Naive thymus-derived CD4-positive, alpha-beta T cell (primary cell): ENCODE results near the gene ADGRL2. TPM values are rescaled to one million over a fixed set of nuclear protein-coding genes. Genes with fewer than 3 reads are reported as not detected.

Experiments used
- ATAC-seq: fragments of 150-1000 bp; cut with Tn5 transposase; 2 replicates; pipeline ENCODE4 v1.10.0; 2021; ENCODE audit warnings: mild to moderate bottlenecking, moderate library complexity
- CTCF ChIA-PET: fragments of 350-600 bp; sonication (Branson Sonifier 250); formaldehyde crosslinking; loops from one replicate; lab custom pipeline; 2021; ENCODE audit warnings: antibody characterized with exemption; lab: Charles Lee
- POLR2A ChIA-PET: fragments of 350-600 bp; sonication (Branson Sonifier 250); formaldehyde crosslinking; loops from one replicate; lab custom pipeline; 2021; ENCODE audit warnings: antibody characterized with exemption, inconsistent platforms; lab: Charles Lee
- DNase-seq, 9 donors: peaks; one replicate each; pipeline versions ENCODE4 v3.0.0 to v3.0.0-alpha.2; 2020 to 2022; ENCODE audit warnings: mixed read lengths in 1 of 9
- H3K27ac ChIP-seq: one replicate; pipeline ENCODE4 v1.7.0; 2013; ENCODE audit warnings: mild to moderate bottlenecking, low read depth, low read length, moderate library complexity
- H3K27me3 ChIP-seq, 2 donors: one replicate each; pipeline ENCODE4 v1.7.0; 2013; ENCODE audit warnings: low read length in 2 of 2, mild to moderate bottlenecking in 2 of 2, moderate library complexity in 2 of 2; ENCODE audit not compliant: control insufficient read depth in 2 of 2, insufficient read depth in 2 of 2
- H3K36me3 ChIP-seq, 3 experiments: 1 replicate in 2 of 3; 2 replicates in 1 of 3; pipeline ENCODE4 v1.7.0; 2013; ENCODE audit warnings: low read length in 3 of 3, mild to moderate bottlenecking in 3 of 3, moderate library complexity in 1 of 3; ENCODE audit not compliant: insufficient read depth in 3 of 3, control insufficient read depth in 2 of 3
- H3K4me1 ChIP-seq, 2 donors: one replicate each; pipeline ENCODE4 v1.7.0; 2013; ENCODE audit warnings: low read length in 2 of 2, mild to moderate bottlenecking in 2 of 2, moderate library complexity in 1 of 2; ENCODE audit not compliant: control insufficient read depth in 2 of 2, insufficient read depth in 2 of 2
- H3K4me3 ChIP-seq: 2 replicates; pipeline ENCODE4 v1.7.0; 2013; ENCODE audit warnings: mild to moderate bottlenecking, low read length
- H3K9me3 ChIP-seq, 3 experiments: 1 replicate in 2 of 3; 2 replicates in 1 of 3; pipeline ENCODE4 v1.7.0; 2013; ENCODE audit warnings: low read length in 3 of 3; ENCODE audit not compliant: control insufficient read depth in 2 of 3
- H3K27ac Mint-ChIP-seq, 9 donors: one replicate each; pipeline ENCODE4 v1.8.0; 2020 to 2022; ENCODE audit warnings: mixed read lengths in 9 of 9, mild to moderate bottlenecking in 8 of 9, moderate library complexity in 5 of 9, inconsistent platforms in 2 of 9
- H3K27me3 Mint-ChIP-seq, 5 donors: one replicate each; pipeline ENCODE4 v1.8.0; 2021 to 2022; ENCODE audit warnings: mixed read lengths in 5 of 5, mild to moderate bottlenecking in 1 of 5
- H3K36me3 Mint-ChIP-seq, 5 donors: one replicate each; pipeline ENCODE4 v1.8.0; 2020 to 2022; ENCODE audit warnings: mixed read lengths in 5 of 5, mild to moderate bottlenecking in 3 of 5, inconsistent platforms in 1 of 5
- H3K4me1 Mint-ChIP-seq, 7 donors: one replicate each; pipeline ENCODE4 v1.8.0; 2020 to 2022; ENCODE audit warnings: mixed read lengths in 7 of 7, mild to moderate bottlenecking in 3 of 7, inconsistent platforms in 1 of 7
- H3K4me3 Mint-ChIP-seq, 10 donors: one replicate each; pipeline ENCODE4 v1.8.0; 2020 to 2022; ENCODE audit warnings: mild to moderate bottlenecking in 10 of 10, mixed read lengths in 10 of 10, moderate library complexity in 6 of 10, inconsistent platforms in 2 of 10
- H3K9me3 Mint-ChIP-seq, 11 donors: one replicate each; pipeline ENCODE4 v1.8.0; 2020 to 2022; ENCODE audit warnings: mixed read lengths in 11 of 11, mild to moderate bottlenecking in 4 of 11, inconsistent platforms in 1 of 11, moderate library complexity in 1 of 11
- intact Hi-C, 2 donors: fragments of 100-400 bp; cut with micrococcal nuclease; formaldehyde crosslinking; loops; one replicate each; pipeline ENCODE4 v1.15.1; 2023
- polyA plus RNA-seq, 2 donors: library from polyadenylated mRNA; unstranded; fragments of 300-500 nt; fragmentation: Illumina TruSeq; gene quantifications; one replicate each; pipeline ENCODE4 v1.2.3, GENCODE V29; 2021
- total RNA-seq, 6 experiments: library from RNA in 5 of 6; stranded (reverse) in 5 of 6; gene quantifications; 1 replicate in 5 of 6; 2 replicates in 1 of 6; pipeline ENCODE4 v1.2.3 and lab custom pipeline; 2021 to 2026

The ADGRL2 gene
- total and polyA plus RNA-seq, 7 experiments from 2014 or later = not detected

- no peaks in the 10 kb centered on the region for H3K9me3 ChIP-seq
- no peak overlapping the region for H3K4me3 ChIP-seq
- no peak overlapping the region for H3K27ac ChIP-seq
- intact Hi-C loops = no loop called here
- Mint-ChIP-seq H3K4me1 (no peaks in the 10 kb centered on the region), H3K27me3 (no peaks in the 10 kb centered on the region), H3K9me3 (peaks cover 0 to 5% (median 0%) of the 10 kb centered on the region in 11 donors), H3K4me3 (no peak overlapping the region), H3K27ac (no peak overlapping the region), H3K36me3 (no peaks in the 10 kb centered on the region)
- ChIA-PET CTCF (no interaction called here), POLR2A (no interaction called here)
- no peaks in the 10 kb centered on the region for H3K36me3 ChIP-seq
- no peaks in the 10 kb centered on the region for H3K27me3 ChIP-seq
- H3K4me1 ChIP-seq = no peaks in the 10 kb centered on the region
- no peak for ATAC-seq
- no peak for DNase-seq
Measured at GRCh38 chr1:81887421-81888144, 86.8 kb downstream of the ADGRL2 start.

- Mint-ChIP-seq H3K27ac (no peak overlapping the region), H3K36me3 (no peaks in the 10 kb centered on the region), H3K9me3 (peaks cover 0 to 5% (median 0%) of the 10 kb centered on the region in 11 donors), H3K27me3 (no peaks in the 10 kb centered on the region), H3K4me3 (no peak overlapping the region), H3K4me1 (no peaks in the 10 kb centered on the region)
- ATAC-seq (no peak), DNase-seq (no peak)
- no peaks in the 10 kb centered on the region for H3K4me1 ChIP-seq
- no peak overlapping the region for H3K27ac ChIP-seq
- intact Hi-C loops = no loop called here
- ChIA-PET CTCF (no interaction called here), POLR2A (no interaction called here)
- no peaks in the 10 kb centered on the region for H3K36me3 ChIP-seq
- no peaks in the 10 kb centered on the region for H3K9me3 ChIP-seq
- H3K4me3 ChIP-seq = no peak overlapping the region
- H3K27me3 ChIP-seq = no peaks in the 10 kb centered on the region
Measured at GRCh38 chr1:81889166-81889565, 88.4 kb downstream of the ADGRL2 start.

GRCh38 chr1:81894867-81895266, 94.1 kb downstream of the ADGRL2 start:
- Mint-ChIP-seq H3K27ac (no peak overlapping the region), H3K4me1 (no peaks in the 10 kb centered on the region), H3K36me3 (no peaks in the 10 kb centered on the region), H3K4me3 (no peak overlapping the region), H3K27me3 (no peaks in the 10 kb centered on the region), H3K9me3 (peaks cover 0 to 2% (median 0%) of the 10 kb centered on the region in 11 donors)
- Histone ChIP-seq H3K27ac (no peak overlapping the region), H3K9me3 (no peaks in the 10 kb centered on the region), H3K4me3 (no peak overlapping the region), H3K36me3 (no peaks in the 10 kb centered on the region), H3K27me3 (no peaks in the 10 kb centered on the region), H3K4me1 (no peaks in the 10 kb centered on the region)
- intact Hi-C loops = no loop called here
- ATAC-seq = no peak
- no peak for DNase-seq
- POLR2A ChIA-PET = no interaction called here
- CTCF ChIA-PET = no interaction called here

- Mint-ChIP-seq H3K27me3 (no peaks in the 10 kb centered on the region), H3K4me1 (no peaks in the 10 kb centered on the region), H3K27ac (no peak overlapping the region), H3K4me3 (no peak overlapping the region), H3K36me3 (no peaks in the 10 kb centered on the region), H3K9me3 (peaks cover 0 to 1% (median 0%) of the 10 kb centered on the region in 11 donors)
- Histone ChIP-seq H3K4me3 (no peak overlapping the region), H3K27me3 (no peaks in the 10 kb centered on the region), H3K27ac (no peak overlapping the region), H3K4me1 (no peaks in the 10 kb centered on the region), H3K36me3 (no peaks in the 10 kb centered on the region), H3K9me3 (no peaks in the 10 kb centered on the region)
- CTCF ChIA-PET = no interaction called here
- intact Hi-C loops = no loop called here
- POLR2A ChIA-PET = no interaction called here
- ATAC-seq (no peak), DNase-seq (no peak)
Measured at GRCh38 chr1:81899214-81899821, 98.6 kb downstream of the ADGRL2 start.

GRCh38 chr1:81907575-81907974, 106.8 kb downstream of the ADGRL2 start:
- CTCF ChIA-PET = no interaction called here
- Mint-ChIP-seq H3K9me3 (peaks cover 0 to 6% (median 0%) of the 10 kb centered on the region in 11 donors), H3K4me1 (no peaks in the 10 kb centered on the region)

GRCh38 chr1:81912383-81912782, 111.6 kb downstream of the ADGRL2 start:
- H3K4me3 Mint-ChIP-seq = no peak overlapping the region
- peaks cover 0 to 6% (median 0%) of the 10 kb centered on the region in 11 donors for H3K9me3 Mint-ChIP-seq
- H3K36me3 Mint-ChIP-seq = no peaks in the 10 kb centered on the region
- Histone ChIP-seq H3K4me3 (no peak overlapping the region), H3K27me3 (no peaks in the 10 kb centered on the region), H3K36me3 (no peaks in the 10 kb centered on the region), H3K9me3 (no peaks in the 10 kb centered on the region), H3K27ac (no peak overlapping the region), H3K4me1 (no peaks in the 10 kb centered on the region)
- no peaks in the 10 kb centered on the region for H3K4me1 Mint-ChIP-seq
- H3K27ac Mint-ChIP-seq = no peak overlapping the region
- ATAC-seq = no peak
- DNase-seq = no peak
- H3K27me3 Mint-ChIP-seq = no peaks in the 10 kb centered on the region
- ChIA-PET POLR2A (no interaction called here), CTCF (no interaction called here)
- intact Hi-C loops = no loop called here

More at GRCh38 chr1:81907575-81907974, 106.8 kb downstream of the ADGRL2 start:
- POLR2A ChIA-PET = no interaction called here
- Histone ChIP-seq H3K36me3 (no peaks in the 10 kb centered on the region), H3K27ac (no peak overlapping the region), H3K4me1 (no peaks in the 10 kb centered on the region), H3K4me3 (no peak overlapping the region), H3K9me3 (no peaks in the 10 kb centered on the region), H3K27me3 (no peaks in the 10 kb centered on the region)
- H3K27ac Mint-ChIP-seq = no peak overlapping the region
- no peak for DNase-seq
- no peaks in the 10 kb centered on the region for H3K27me3 Mint-ChIP-seq
- no peak for ATAC-seq
- no peak overlapping the region for H3K4me3 Mint-ChIP-seq
- no peaks in the 10 kb centered on the region for H3K36me3 Mint-ChIP-seq
- intact Hi-C loops = no loop called here

- Histone ChIP-seq H3K4me1 (no peaks in the 10 kb centered on the region), H3K9me3 (no peaks in the 10 kb centered on the region), H3K4me3 (no peak overlapping the region), H3K36me3 (no peaks in the 10 kb centered on the region), H3K27me3 (no peaks in the 10 kb centered on the region), H3K27ac (no peak overlapping the region)
- DNase-seq = no peak
- Mint-ChIP-seq H3K27me3 (no peaks in the 10 kb centered on the region), H3K36me3 (no peaks in the 10 kb centered on the region), H3K4me1 (no peaks in the 10 kb centered on the region), H3K4me3 (no peak overlapping the region), H3K9me3 (peaks cover 0 to 6% (median 0%) of the 10 kb centered on the region in 11 donors), H3K27ac (no peak overlapping the region)
- intact Hi-C loops = no loop called here
- ChIA-PET POLR2A (no interaction called here), CTCF (no interaction called here)
- ATAC-seq = no peak
Measured at GRCh38 chr1:81915937-81916336, 115.2 kb downstream of the ADGRL2 start.
